HT1080 (cell line): ENCODE results near the gene DIP2B. TPM values are rescaled to one million over a fixed set of nuclear protein-coding genes. Genes with fewer than 3 reads are reported as not detected.
"Not testable (repeated sequence)": the region's sequence is repeated elsewhere in the genome, so short reads cannot be mapped to it uniquely, and the experiment has no call there.

Source experiments
- DNase-seq: peaks from one replicate; pipeline ENCODE4 v3.0.0-alpha.2; 2015; ENCODE audit warnings: low read depth
- total RNA-seq: library from RNA; depleted of rRNA; stranded (reverse); fragments of >200 nt; shearing (Covaris generic); gene quantifications from 2 replicates; pipeline ENCODE4 v1.2.3, GENCODE V29; 2014

Gene DIP2B
- total RNA-seq, 1 experiment from 2014 or later = 45.3 TPM

DNA sequence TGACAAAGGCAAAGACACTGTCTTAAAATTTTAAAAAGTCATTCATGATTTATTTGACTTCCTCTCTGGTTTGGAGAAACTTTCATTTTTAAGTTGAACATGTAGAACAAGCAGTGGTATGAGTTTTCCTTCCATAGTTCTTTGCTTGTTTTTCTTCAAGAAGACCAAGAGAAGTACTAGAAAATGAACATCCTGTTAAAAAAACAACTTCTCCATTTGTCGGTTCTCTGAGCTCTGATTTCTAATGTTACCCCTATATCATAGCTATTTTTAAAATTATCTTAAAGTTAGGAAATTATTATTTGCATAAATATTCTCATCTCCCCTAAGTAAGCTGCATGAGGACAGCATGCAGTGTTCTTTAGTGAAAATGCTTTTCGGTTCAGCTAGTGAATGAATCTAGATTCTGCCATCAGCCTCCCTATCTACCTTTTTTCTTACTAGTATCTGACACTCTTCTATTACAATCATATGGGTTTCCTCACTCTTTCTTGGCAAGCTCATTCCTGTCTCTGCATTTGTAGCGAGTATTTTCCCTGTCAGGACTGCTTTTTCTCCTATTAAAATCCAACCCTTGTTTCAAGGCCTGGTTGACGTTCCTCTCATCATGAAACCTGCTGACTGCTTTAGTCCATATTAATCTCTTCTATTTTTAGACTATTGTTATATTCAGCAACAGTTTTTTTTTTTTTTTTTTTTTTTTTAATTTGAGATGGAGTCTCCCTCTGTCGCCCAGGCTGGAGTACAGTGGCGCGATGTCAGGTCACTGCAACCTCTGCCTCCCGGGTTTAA, 15.8 kb downstream of the DIP2B start:
- DNase-seq = no peak

DNA sequence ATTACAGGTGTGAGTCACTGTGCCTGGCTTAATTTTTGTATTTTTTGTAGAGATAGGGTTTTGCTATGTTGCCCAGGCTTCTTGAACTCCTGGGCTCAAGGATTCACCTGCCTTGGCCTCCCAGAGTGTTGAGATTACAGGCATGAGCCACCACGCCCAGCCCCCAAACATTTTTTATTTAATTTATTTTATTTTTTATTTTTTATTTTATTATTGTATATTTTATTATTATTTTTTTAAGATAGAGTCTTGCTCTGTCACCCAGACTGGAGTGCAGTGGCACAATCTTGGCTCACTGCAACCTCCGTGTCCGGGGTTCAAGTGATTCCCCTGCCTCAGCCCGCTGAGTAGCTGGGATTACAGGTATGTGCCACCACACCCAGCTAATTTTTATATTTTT, 17.0 kb downstream of the DIP2B start:
- DNase-seq = not testable (repeated sequence)

DNA sequence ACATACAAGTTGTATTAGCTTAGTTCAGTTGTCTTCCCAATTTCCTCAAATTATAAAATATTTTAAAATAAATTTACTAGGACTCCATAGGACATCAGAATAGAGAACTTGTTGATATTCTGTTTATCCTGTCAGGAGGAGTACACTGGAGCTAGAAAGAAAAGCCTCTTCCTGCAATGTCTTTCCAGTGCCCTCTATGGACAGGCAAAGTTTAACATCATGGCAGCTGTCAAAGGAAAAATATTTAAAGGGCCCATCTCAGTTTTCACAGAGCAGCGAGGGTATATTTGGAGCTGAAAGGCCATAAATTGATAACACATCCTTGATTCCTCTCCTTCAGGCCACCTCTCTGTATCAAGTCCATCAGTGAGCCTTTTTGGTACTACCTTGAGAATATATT, 19.0 kb downstream of the DIP2B start:
- no peak for DNase-seq

DNA sequence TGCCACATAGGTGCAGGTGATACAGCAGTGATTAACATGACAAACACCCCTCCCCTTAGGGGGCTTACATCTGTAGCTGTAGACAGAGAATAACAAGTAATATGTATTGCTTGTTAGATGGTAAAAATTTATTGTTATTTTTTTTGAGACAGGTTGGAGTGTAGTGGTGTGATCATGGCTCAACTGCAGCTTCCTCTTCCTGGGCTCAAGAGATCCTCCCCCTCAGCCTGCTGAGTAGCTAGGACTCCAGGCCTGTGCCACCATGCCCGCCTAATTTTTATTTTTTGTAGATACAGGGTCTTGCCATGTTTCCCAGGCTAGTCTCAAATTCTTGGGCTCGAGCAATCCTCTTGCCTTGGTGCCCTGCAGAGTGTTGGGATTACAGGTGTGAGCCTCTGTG, 19.8 kb downstream of the DIP2B start:
- no peak for DNase-seq

DNA sequence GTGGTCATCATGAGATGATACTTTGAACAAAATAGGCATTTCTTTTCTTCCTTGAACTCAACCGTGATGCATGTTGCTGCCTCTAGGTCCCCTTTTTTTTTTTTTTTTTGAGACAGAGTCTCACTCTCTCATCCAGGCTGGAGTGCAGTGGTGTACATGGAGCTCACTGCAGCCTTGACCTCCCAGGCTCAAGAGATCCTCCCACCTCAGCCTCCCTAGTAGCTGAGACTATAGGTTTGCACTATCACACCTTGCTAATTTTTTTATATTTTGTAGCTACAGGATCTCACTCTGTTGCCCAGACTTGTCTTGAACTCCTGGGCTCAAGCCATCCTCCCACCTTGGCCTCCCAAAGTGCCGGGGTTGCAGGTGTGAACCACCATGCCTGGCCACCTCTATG, 20.6 kb downstream of the DIP2B start:
- no peak for DNase-seq

DNA sequence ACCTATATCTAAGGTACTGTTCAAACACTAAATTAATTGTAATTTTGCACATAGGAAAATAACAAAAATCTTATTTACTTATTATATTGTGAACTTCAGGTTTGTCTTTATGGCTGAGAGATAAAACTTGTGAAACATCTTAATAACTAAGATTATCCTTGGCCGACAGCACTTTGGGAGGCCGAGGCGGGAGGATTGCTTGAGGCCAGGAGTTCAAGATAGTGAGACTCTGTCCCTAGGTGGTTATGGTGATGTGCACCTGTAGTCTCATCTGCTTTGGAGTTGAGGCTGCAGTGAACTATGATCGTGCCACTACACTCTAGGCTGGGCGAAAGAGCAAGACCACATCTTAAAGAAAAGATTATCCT, 22.6 kb downstream of the DIP2B start:
- no peak for DNase-seq

DNA sequence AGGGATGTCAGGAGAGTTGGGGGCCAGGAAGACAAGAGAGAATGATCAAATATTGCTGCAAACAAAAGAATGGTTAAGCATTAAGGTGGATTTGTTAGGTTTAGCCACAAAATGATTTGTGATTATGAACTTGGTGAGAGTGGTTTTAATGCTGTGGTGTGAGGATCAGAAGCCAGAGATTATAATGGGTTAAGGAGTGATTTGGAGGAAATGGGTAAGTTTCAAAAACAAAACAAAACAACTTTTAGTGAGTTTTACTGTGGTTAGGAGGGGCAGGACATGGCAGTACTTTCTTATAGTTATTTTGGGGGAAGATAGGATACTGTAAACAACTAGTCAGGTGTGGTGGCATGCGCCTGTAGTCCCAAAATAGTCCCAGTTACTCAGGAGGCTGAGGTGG, 24.0 kb downstream of the DIP2B start:
- DNase-seq = no peak

DNA sequence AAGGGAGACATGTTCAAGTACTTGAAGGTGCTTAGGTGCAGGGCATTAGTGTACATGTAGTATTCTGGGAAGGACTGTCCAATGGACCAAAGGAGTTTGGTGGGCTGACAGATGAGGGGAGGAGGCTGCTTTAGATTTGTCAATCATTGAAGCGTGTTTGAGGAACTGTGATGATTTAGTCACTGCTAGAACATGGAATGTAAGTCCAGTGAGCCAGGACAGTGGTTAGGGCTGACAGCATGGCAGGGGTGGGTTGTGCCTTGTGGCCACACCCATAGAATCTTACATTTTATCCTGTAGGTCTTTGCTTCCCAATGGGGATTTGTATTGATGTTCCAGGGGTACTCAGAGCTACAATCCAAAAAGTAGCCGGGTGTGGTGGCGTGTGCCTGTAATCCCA, 24.6 kb downstream of the DIP2B start:
- no peak for DNase-seq

DNA sequence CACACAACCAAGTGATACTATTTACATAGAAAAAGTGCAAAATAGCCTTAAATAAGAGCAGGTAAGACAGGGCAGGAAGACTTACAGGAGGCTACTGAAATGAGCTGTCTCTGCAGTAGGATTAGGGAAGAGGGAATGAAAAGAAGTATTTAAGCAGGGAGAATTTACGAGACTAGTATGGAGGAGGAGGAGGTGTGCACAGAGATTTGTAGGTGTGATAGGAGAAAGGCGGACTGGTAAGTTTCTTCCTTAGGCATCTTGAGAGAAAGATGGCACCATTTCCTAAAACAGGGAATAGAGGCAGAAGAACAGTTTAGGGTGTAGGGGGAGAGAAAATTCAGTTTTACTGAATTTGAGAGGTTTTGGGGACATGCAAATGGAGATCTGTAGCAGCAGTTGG, 25.7 kb downstream of the DIP2B start:
- no peak for DNase-seq

DNA sequence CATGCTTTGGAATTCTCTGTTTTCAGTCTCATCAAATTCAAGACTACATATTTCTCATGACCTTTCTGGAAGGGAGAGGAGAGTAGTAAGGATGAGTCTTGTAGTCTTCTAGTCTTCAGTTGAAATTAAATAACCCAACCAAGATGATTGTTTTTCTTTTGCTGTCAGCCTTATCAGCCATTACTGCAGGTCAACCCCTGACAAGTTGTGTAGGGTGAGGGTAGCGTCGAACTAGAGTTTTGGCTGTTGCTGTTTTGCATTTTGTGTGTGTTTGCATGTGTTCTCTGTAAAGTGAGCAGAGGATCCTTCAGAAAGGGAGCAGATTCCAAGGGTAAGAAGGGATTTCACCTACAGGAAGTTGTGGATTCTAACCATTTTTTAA, 28.4 kb downstream of the DIP2B start:
- DNase-seq = peak; percentile 81

DNA sequence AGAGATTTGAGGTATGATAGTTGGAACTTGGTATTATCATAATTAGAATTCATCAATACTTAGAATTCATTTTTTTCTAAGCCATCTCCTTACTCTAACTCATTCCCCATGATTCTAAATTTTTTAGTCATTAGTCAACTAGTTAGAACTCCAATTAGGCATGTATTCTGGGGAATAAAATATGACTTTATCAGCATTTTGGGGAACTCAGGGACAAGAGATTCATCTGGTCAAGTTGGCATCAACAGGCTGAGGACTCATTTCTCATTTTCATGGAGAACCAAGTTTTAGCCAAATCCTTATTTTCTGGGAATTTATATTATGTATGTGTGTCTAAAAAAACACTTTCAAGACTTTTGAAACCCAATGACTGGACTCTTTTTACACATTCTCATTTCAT, 29.2 kb downstream of the DIP2B start:
- no peak for DNase-seq

DNA sequence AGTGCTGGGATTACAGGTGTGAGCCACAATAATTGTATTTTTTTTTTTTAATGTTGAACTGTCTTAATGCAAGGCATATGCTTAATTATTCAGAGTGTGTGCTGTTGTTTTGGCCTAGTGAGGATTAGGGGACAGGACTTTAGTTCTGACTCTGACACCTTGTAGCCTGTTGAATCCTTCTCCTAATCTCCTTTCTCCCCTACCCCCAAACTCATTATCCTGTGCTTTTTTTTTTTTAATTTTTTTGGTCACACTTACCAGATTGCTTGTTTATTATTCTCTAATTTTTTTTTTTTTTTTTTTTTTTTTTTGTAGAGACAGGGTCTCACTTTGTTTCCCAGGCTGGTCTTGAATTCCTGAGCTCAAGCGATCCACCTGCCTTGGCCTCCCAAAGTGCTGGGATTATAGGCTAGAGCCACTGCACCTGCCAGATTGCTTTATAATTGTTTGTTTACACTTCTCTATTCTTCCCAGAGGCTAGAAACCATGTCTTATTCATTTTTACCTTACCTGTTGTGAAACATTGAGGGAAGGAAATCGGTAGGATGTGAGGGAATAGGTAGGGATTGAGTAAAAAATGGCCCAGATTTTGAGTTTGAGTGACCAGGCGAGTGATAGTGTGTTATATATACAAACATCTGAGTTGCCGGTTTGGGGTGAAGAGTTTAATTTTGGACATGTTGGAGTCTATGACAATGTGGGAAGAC, 32.2 kb downstream of the DIP2B start:
- no peak for DNase-seq

DNA sequence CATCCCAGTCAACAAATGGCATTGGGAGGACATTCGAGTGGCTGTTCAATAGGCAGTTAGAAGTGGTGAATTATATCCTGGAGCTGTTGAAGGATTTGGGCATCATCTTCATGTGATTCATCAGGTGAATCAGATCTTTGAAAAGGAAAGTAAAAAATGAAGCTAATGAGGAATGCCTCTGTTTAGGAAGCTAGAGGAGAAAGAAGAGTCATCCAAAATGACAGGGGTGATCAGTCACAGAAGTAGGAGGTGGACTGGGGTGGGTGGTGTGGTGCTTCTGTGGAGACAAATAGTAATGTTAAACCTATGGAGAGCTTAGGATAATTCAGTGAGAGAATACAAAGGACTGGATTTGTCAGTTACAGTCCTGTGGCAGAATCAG, 32.7 kb downstream of the DIP2B start:
- peak; percentile 95 for DNase-seq

DNA sequence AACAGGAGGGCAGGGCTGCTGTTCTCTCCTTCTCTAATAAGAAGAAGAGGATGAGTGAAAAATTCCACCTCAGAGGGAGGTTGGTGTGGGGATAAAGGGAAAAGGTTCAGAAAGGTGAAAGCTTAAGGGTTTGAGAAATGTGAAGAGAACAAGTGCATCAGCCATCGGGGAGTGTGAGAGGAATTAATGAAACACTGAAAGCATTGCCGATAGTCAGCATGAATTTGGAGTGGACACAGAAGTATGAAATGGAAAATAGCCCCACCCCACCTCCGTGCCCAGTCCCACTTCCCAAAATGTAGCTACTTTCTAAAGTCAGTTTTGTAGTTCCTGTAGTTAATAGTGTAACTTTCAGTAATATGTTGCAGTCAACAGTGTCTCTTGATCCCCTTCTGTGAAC, 33.4 kb downstream of the DIP2B start:
- DNase-seq = no peak

DNA sequence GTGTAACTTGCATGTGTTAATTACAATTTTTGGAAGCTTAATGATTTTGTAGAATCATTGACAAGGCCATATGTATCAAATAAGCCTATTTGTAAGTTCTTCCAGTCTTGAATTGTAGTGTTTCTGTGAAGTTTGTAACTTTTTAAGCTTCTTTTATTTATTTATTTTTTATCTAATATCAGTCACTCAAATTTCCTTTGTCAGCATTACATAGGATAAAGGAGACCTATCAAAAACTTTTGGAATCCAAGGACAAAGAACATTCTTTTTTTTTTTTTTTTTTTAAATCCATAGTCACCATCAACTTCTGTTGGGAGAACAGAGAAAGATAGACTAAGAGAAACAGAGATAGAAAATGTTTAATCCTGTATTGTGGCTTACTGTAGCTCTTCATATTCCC, 36.4 kb downstream of the DIP2B start:
- no peak for DNase-seq

DNA sequence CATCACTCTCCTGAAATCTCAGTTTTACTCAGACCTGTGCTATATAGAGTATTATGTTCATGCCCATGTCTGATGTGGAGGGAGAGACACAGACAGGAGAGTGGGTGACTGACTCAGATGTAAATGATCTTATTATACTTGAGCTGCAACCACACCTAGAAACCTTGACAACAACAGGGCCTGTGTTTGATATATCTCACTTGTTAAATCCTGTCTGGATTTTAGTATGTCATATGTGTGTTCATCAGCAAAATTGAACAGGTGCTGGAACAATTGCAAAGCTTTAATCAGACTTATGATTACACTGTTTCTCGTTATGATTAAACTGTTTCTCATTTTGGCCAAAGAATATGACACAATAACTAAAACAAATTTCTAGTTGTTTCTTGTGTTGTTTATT, 37.7 kb downstream of the DIP2B start:
- peak; percentile 94 for DNase-seq

DNA sequence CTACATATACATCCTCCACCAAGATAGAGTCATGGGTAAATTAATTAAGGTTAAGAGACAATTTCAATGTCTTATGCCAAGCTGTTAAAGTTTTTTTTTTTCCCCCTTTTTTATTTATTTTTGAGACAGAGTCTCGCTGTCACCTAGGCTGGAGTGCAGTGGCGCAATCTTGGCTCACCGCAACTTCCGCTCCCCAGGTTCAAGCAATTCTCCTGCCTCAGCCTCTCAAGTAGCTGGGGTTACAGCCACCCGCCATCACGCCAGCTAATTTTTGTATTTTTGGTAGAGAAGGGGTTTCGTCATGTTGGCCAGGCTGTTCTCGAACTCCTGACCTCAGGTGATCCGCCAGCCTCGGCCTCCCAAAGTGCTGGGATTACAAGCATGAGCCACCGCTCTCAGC, 38.4 kb downstream of the DIP2B start:
- DNase-seq = not testable (repeated sequence)

DNA sequence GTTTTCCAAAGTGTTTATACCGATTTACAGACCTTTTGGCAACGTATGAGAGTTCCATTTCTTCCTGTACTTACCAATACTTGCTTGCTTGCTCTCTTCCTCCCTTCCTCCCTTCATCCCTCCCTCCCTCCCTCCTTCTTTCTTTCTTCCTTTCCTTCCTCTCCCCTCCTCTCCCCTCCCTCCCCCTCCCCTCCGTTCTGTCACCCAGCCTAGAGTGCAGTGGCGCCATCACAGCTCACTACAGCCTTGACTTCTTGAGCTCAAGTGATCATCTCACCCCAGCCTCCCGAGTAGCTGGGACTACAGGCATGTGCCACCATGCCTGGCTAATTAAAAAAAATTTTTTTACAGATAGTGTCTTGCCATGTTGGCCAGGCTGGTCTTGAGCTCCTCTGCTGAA, 40.4 kb downstream of the DIP2B start:
- no peak for DNase-seq

DNA sequence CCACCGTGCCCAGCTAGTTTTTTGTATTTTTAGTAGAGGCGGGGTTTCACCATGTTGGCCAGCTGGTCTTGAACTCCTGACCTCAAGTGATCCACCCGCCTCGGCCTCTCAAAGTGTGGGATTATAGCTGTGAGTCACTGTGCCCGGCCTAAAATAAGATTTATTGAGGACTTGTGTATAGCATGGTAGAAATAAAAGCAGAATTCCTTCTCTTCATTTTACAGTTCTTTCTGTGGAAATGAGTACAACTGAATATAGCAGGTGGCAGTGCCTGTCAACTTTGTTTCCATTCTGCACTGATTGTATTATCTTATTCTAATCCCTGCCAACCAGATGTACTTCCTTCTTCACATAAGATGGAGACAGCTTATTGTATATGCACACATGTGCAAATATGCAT, 41.0 kb downstream of the DIP2B start:
- DNase-seq = peak; percentile 34

DNA sequence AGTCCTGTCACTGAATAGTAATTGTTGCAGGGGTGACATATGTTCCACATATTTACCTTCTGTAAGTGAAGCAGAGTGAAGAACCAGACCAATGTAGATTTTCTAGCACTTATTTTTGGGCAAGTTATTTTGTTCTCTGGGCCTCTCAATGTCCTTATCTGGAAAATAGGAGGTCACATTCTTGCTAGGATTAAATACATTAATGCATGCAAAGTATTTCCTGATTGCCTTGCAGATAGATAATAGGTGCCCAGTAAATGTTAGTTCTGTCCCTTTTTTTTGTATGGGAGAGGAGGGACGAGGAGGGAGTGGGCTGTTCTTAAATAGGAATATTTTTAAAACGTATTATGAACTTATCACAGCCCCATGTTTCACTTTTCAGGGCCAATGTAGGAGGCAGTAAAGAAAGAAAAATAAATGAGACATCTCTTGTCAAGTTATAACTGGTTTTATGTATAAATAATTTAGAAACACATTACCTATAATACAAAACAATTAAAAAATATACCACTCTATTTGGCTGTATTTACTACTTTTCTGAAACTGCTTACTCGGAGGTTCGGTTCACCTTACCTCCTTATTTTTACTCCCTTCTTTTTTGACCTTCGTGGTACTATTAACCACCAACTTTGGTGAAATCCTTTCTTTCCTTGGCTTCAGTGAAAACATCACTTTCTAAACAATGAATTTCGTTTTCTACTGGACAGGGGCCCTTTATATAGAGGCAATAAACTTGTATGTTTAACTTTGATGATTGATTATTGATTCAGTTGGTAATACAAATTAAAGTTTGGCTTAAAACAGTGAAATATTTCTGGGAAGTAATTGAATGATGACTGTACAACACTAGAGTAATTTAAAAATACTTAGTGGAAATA, 41.9 kb downstream of the DIP2B start:
- DNase-seq = no peak

DNA sequence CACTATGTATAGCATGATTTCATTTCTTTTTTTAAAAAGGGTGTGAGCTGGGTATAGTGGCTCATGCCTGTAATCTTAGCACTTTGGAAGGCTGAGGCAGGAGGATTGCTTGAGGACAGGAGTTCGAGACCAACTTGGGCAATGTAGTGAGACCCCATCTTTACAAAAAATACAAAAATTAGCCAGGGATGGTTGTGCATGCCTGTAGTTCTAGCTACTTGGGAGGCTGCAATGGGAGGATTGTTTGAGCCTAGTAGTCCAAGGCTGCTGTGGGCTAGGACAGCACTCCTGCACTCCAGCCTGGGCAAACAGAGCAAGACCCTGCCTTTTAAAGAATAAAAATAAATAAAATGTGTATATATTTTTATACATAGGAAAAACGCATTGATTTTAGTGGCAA, 43.0 kb downstream of the DIP2B start:
- no peak for DNase-seq

DNA sequence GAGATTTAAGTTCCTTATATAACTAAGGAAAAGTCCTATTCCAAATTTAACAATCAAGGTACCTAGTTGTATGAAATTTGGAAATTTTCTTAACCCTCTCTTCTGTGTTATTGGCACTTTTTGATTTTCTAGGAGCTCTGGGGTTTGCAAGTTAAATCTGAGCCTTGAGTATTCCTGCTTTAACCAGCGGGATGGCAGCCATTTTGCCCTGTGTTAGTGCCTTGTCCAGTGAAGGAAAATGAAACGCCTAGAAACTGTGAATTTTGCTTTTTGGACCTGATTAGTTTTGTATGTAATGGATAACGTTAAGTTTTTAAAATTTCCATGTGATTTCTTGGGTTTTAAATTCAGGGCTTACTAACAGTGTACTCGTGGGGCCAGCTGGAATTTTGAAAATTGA, 45.1 kb downstream of the DIP2B start:
- no peak for DNase-seq
